ENCODE data around the gene LRRC7. TPM values are rescaled to one million over a fixed set of nuclear protein-coding genes. Genes with fewer than 3 reads are reported as not detected.

LRRC7 gene
- total and polyA plus RNA-seq, 2 of the 8 experiments (the other 6 are each of a cell fraction or from before 2014, with no cell fraction given) = 0.03 to 0.17 TPM

DNA sequence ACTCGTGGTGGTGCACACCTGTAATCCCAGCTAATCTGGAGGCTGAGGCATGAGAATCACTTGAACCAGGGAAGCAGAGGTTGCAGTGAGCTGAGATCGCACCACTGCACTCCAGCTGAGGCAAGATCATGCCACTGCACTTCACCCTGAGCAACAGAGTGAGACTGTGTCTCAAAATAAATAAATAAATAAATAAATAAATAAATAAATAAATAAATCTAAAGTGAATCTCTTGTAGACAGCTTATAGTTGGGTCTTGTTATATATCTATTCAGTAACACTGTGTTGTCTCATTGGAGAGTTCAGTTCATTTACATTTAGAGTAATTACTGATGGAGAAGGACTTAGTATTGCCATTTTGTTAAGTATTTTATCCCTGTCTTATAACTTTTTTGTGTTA, 379.2 kb downstream of the LRRC7 start (continued):
- TF ChIP-seq CHD7 (IDR thresholded peaks at IDR 0.05; ENCODE audit: insufficient replicate concordance, low read length) = no peak
- TF ChIP-seq SIRT6 (IDR thresholded peaks at IDR 0.05; ENCODE audit: low read length) = no peak
- TF ChIP-seq HDAC2 (IDR thresholded peaks at IDR 0.05; ENCODE audit: borderline replicate concordance in 1 of 2, low read depth in 2 of 2, low read length in 2 of 2) = no peak
